GM21423 (cell line): Measurements from ENCODE around the gene CXCR5.
"Not testable (repeated sequence)": the region's sequence is repeated elsewhere in the genome, so short reads cannot be mapped to it uniquely, and the experiment has no call there.

Experiments
- ATAC-seq: cut with Tn5 transposase; IDR thresholded peaks from one replicate; pipeline ENCODE4 v1.9.1; 2021; ENCODE audit warnings: mild to moderate bottlenecking, moderate library complexity; ENCODE audit not compliant: unreplicated experiment

CXCR5 gene, protein sequence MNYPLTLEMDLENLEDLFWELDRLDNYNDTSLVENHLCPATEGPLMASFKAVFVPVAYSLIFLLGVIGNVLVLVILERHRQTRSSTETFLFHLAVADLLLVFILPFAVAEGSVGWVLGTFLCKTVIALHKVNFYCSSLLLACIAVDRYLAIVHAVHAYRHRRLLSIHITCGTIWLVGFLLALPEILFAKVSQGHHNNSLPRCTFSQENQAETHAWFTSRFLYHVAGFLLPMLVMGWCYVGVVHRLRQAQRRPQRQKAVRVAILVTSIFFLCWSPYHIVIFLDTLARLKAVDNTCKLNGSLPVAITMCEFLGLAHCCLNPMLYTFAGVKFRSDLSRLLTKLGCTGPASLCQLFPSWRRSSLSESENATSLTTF

DNA sequence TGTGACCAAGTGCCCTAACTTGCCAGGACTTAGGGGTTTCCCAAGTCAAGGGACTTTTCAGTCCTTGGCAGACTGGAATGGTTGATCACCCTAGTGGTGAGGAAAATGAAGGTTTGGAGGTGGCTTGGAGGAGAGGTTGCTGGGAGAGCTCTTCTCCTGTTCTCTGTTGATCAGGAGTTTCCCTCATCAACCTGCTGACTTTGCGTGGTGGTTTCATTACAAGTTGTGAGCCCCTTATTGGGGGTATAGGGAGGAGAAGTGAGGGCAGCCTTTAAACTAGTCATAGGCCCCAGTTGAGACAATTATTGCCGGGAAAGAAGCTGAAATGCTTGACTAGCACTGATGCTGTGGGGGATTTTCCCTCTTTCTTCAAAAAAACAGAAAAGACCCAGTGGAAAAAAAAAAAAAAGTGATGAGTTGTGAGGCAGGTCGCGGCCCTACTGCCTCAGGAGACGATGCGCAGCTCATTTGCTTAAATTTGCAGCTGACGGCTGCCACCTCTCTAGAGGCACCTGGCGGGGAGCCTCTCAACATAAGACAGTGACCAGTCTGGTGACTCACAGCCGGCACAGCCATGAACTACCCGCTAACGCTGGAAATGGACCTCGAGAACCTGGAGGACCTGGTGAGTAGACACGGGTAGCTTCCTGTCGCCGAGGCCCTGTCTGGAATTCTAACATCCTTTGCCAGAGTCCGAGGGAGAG lies at the start of gene CXCR5:
TSS of gene CXCR5 (plus strand) at position 525 of the 704 bp plus-strand sequence. CDS start at position 575, 50 bp downstream.
- ATAC-seq = peak; percentile 73

DNA sequence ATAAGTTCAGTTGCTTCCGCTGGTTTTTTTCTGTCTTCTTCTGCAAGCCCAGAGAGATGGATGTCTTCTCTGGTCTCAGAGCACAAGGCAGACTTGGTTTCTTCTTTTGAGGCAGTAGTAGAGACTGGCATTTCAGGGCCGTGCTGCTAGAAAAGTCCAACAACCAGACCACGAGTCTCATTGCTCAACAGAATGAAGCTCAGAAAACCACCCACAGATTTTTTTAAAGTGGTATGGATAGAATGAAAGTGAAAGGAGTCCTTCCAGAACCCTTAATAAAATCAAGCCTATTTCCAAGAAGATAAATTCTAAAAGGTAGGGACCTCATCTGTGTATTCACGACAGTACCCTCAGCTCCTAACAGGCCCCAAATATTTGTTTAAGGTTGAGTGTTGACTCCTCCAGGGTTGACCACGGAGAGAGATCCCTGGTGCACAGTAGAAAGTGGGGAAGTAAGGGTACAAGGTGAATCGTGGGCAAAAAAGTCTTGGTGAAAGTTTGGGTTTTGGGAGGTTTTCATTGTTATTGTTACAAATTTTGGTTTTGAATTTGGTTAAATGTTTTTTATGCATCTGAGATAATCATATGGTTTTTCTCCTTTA lies 49.2 kb upstream of the CXCR5 start:
- no peak for ATAC-seq

DNA sequence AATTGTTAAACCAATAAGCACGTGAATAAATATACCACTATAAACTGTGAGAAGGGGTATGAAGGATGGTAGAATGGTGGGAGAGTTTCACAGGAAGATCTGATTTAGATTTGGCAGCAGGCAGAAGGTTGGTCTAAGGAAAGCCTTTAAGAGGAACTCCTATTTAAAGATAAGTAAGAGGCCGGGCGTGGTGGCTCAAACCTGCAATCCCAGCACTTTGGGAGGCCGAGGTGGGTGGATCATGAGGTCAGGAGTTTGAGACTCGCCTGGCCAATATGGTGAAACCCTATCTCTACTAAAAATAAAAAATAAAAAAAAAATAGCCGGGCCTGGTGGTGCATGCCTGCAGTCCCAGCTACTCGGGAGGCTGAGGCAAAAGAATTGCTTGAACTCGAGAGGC lies 45.8 kb upstream of the CXCR5 start:
- ATAC-seq = no peak

DNA sequence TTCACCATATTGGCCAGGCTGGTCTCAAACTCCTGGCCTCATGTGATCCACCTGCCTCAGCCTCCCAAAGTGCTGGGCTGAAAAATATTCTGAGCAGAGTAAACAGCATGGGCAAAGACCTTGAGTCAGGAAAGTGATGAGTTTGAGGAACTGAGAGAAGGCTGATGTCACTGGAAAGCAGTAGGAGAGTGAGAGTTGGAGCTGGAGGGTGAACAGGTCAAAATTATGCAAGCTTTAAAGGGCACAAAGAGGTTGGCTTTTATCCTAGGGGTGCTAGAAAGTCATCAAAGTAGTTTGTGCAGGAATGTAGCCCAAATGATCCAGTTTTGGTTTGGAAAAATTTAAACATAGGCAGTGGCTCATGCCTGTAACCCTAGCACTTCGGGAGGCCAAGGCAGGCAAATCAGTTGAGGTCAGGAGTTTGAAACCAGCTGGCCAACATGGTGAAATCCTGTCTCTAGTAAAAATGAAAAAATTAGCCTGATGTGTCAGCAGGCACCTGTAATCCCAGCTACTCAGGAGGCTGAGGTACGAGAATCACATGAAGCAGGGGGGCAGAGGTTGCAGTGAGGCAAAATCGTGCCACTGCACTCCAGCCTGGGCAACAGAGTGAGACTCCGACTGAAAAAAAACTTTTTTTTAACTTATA lies 44.7 kb upstream of the CXCR5 start:
- peak; percentile 71 for ATAC-seq

DNA sequence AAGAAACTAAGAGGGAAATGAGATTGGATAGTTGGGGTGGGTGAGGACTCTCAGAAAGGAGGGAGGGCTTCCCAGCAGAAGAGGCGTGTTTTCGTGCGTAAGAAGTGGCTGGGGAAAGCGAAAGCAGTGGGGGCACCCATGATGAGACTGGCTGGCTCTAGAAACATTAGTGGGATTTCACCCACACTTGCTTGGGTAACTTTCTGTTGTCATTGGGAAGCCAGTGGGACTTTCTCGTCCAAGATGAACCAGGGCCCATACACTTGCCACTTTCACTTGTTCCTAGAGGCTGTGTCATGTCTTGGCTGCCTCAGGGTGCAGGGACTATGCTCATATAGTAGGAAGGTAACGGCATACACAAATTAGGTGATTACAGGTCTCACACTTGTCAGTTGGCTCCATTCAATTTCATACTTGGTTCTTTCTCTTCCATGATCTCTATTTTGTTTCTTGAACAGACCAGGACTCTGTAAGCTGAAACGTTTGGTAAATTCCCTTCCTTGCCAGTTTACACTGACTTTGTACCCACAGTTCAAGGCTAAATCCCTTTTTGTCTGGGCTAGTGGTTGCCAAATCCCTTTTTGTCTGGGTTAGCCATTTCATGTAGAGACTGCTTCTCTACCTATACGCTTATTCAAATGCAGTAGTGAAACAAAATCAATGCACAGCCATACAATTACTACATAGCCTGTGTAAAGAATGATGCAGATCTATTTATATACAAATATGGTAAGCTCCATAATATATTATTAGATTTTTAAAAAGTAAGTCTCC lies 42.0 kb upstream of the CXCR5 start:
- peak; percentile 41 for ATAC-seq

DNA sequence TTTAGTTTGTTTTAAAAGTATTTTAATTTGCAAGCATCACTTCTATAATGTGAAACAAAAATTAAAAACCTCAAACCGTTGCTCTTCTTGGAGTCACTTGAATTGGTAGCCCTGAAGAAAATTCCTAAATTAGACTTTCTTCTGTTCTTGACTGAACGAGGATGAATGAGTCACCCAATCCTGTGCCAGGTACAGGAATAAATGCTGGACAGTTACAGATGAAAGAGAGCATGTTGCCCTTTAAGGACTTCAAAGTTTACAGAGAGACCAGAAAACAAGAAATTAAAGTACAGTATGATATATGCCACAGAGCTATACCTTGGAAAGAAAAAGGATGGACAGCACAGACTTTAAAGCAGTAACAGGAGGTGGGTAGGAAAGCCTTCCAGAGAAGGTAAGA lies 41.3 kb upstream of the CXCR5 start:
- no peak for ATAC-seq

DNA sequence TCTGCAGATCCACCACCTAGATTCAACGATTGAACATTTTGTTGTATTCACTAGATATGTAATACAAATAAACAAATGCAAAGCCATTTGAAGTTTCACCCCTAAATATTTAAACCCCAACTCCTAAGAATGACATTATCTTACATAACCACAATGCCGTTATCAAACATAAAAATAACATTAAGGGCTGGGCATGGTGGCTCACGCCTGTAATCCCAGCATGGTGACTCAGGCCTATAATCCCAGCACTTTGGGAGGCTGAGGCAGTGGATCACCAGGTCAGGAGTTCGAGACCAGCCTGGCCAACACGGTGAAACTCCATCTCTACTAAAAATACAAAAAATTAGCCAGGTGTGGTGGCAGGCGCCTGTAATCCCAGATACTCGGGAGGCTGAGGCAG lies 40.8 kb upstream of the CXCR5 start:
- not testable (repeated sequence) for ATAC-seq

DNA sequence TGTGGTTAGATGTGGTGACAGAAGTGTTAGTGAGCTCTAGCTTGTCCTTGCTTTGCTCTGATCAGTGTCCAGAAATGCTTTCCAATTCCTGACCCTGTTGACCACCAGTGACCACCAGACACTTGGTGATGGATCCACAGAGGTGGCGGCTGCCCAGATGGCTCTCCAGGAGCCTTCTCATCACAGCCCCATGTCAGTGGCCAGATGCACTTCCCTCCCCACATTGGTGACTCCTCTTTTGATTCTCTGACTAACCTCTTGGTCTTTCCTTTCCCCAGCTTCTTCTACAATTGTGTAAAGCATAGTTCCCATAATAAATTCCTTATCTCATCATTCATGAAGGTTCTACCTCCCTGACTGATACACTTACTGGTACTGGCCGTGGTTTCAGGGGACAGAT lies 40.1 kb upstream of the CXCR5 start:
- no peak for ATAC-seq

DNA sequence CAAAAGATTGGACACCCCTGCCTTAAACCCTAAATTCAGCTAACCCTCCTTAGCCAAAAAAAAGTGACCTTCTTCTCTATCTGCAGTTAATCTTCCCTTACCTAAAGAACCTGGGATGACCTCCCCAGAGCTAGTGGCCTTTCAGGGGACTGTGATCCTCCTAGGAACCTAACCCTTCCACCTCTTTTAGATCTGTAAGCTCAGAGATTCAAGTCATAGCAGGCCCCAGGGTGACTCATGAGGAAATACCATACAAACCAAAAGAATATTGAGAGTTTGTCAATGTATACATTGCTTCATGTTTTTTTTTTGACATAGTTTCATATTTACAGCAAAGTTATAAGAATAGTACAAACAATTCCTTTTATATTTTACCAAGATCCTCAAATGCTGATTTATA lies 38.3 kb upstream of the CXCR5 start:
- ATAC-seq = no peak

DNA sequence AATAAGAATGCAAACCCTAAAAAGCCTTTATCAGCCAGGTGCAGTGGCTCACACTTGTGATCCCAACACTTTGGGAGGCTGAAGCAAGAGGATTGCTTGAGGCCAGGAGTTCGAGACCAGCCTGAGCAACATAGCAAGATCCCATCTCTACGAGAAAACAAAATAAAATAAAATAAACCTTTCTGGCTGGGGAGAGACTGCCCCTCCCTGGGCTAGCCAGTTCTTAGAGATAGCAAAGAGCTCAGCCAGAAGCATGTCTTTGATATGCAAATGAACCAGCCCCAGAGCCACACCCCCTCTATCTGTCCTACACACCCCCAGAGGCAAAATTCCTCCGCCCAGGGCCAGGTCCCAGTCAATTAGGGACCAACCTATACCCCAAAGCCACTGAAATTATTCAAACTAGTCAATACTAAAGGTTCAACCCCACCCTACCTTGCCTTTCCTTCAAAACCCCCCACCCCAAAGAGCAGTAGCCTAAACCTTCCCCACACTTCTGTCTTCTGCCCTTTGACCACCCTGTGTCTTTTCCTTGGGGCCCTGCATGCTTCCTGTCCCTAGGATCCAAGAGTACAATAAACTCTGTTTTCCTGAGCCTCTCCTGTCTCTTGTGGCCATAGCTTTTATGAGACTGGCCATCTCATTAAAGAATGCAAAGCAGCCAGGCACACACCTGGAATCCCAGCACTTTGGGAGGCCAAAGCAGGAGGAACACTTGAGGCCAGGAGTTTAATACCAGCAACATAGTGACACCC lies 37.3 kb upstream of the CXCR5 start:
- no peak for ATAC-seq

DNA sequence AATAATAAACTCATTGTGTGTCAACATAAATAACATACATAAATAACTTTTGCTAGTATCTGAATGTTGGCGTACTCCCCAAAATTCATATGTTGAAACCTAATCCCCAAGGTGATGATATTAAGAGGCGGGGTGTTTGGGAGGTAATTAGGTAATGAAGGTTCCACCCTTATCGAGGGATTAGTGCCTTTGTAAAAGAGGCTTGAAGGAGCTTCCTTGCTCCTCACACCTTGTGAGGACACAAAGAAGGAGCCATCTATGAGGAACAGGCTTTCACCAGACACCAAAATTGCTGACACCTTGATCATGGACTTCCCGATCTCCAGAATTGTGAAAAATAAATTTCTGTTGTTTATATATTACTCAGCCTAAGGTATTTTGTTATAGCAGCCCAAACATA lies 33.9 kb upstream of the CXCR5 start:
- ATAC-seq = no peak

DNA sequence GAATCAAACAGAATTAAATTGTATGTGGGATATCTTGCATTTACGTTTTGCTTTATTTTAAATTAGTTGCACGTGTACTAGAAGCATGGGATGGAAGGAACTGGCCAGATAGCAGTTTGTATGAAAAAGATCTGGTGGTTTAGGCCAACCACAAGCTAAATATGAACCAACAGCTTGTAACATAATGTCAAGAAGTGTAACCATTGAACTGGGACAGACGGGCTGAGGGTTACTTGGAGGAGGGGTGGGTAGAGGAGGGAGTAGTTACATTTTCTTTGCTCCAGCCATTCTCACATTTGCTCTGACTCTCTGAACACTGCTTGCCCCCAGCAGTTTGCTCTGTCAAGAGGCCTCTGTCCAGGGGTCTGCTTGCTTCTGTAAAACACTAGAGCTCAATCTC lies 31.7 kb upstream of the CXCR5 start:
- ATAC-seq = peak; percentile 85

DNA sequence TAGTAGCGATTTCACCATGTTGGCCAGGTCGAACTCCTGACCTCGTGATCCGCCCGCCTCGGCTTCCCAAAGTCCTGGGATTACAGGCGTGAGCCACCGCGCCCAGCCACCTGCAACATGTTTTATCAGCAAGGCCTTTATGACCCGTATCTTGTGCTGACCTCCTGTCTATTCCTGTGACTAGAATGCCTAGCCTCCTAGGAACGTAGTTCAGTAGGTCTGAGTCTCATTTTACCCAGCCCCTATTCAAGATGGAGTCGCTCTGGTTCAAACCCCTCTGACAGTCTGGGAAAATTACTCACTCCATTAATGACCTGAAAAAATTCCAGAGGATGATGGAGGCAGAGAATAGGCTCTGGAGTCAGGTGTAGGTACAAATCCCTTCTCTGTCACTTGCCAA lies 30.0 kb upstream of the CXCR5 start:
- no peak for ATAC-seq

DNA sequence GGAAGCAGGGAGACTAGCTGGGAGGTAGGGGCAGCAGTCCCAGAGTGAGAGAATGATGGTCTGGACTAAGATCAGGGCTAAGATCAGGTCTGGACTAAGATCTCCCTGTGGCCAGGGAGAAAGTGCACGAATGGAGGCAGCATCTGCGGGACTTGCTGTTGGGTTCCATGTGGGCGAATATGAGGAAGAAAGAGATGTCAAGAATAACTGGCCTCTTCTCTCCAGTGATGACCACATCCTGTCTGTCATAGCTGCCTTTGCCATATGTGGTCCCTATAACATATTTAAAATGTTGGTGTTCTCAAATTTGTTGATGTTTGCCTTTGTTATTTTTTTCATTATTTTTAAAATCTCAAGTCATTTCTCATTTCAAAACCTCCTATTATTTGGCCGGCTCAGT lies 27.4 kb upstream of the CXCR5 start:
- ATAC-seq = no peak

DNA sequence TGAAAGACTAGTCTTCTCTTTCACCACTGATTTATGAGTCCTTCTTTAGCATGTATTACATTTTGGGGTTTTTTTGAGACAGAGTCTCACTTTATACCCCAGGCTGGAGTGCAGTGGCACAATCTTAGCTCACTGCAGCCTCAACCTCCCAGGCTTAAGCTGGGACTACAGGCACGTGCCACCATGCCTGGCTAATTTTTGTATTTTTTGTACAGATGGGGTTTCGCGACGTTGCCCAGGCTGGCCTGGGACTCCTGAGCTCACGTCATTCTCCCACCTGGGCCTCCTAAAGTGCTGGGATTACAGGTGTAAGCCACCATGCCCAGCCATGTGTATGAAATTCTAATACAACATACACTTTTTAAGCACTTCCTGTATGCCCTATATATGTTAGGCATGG lies 26.3 kb upstream of the CXCR5 start:
- ATAC-seq = no peak

DNA sequence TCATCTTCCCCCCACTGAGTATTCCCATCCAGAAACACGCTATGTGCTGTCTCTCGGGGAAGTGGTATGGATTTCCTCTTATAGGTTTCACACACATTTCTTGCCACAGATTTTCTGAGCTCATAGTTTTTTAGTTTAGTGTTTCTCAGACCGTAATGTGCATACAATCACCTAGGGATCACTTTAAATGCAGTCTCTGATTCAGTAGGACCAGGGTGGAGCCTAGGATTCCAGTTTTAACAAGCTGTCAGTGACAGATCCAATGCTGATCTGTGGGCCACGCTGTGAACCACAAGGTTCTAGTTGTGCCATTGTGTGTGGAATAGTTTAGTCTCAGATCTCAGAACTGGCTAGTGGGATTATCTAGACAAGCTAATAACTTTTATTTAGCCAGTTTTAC lies 23.7 kb upstream of the CXCR5 start:
- no peak for ATAC-seq

DNA sequence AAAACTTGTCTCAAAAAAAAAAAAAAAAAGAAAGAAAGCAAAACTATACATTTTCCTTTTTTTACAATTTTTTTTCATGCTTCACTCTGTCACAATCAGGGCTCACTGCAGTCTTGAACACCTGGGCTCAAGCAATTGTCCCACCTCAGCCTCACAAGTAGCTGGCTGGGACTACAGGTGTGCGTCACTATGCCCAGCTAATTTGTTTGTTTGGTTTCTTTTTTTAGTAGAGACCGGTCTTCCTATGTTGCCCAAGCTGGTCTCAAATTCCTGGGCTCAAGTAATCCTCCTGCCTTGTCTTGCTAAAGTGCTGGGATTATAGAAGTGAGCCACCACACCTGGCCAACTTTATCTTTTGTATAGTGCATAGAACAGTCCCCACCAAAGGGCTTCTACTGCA lies 15.0 kb upstream of the CXCR5 start:
- ATAC-seq = no peak

DNA sequence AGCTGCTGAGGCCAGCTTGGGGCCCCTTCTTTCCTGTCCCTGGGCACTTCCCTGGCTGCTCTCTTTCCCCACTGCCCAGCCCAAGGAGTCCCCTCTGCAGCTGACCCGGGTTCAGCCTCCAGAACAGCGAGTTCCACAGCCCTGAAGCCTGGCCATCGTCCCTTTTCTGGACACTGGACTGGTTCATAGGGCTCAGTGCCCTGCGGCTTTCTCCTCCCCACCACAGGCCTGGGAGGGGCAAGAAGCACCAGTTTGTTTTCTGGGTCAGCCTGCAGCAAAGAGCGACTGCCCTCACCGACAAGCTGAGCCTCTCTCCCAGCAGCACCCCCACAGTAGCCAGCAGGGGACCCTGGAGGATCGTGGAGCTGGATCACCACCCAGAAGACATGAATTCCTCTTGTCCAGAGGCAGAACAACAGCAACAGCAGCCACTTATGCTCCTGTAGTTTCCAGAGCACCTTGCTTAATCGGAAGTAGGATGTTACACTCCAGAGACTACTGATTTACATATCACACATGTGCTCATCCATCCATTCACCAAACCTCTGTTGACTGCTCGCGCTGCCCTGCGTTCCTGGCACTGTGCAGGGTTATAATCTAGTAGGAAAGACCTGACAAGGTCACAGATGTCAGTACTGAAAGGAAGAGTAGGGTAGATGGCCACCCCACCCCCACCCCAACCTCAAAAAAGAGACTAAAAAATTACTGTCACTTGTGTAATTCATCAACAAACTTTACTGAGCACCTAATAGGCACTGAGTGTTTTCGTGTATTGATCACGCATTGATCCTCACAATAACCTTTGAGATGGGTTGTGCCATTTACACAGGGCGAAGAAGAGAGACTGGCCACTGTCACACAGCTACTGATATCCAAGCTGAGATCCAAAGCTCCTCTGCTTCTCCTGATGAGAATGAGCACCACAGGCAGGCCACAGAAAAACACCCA lies 13.0 kb upstream of the CXCR5 start:
- peak; percentile 77 for ATAC-seq

DNA sequence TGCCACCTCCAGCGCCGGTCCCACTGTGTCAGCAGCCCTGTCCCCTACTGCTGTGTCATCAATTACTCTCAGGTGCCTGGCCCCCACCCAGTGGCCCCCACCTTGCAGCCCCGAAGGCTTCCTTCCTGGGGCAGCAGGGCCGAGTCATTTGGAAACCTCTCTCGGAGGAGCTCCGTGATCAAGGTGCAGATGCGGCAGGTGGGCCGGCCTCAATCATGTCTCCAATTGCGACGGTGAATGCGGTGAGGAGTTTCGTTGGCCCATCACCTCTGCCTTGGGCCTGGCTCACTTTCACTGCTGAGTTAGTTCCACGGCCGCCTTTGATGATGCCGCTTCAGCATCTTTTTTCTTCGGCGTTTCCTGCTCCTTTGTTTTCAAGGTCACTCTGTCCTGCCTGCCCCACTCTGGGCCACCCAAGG lies 11.3 kb upstream of the CXCR5 start:
- ATAC-seq = no peak
